WTC11 (cell line): ENCODE data around the gene CHFR.

ENCODE experiments used
- CTCF ChIP-seq: fragments of 200-600 bp; IDR thresholded peaks from 2 replicates; pipeline ENCODE4 v1.8.0; 2022; ENCODE audit warnings: antibody characterized with exemption
- FOXK1 ChIP-seq: sonication (generic); formaldehyde crosslinking; IDR thresholded peaks from 2 replicates; pipeline ENCODE4 v1.8.0; 2022; ENCODE audit warnings: mild to moderate bottlenecking, moderate library complexity, missing genetic modification reagents
- JUN ChIP-seq: sonication (generic); formaldehyde crosslinking; IDR thresholded peaks from 2 replicates; pipeline ENCODE4 v1.8.0; 2023; ENCODE audit warnings: mild to moderate bottlenecking, missing genetic modification reagents
- STAT6 ChIP-seq: sonication (generic); formaldehyde crosslinking; conservative IDR thresholded peaks from 2 replicates; pipeline ENCODE4 v1.8.1; 2023; ENCODE audit warnings: mild to moderate bottlenecking, low read depth, missing genetic modification reagents, moderate library complexity
- ZNF232 ChIP-seq: sonication (generic); formaldehyde crosslinking; IDR thresholded peaks from 2 replicates; pipeline ENCODE4 v1.8.0; 2022; ENCODE audit warnings: mild to moderate bottlenecking, missing genetic modification reagents

DNA sequence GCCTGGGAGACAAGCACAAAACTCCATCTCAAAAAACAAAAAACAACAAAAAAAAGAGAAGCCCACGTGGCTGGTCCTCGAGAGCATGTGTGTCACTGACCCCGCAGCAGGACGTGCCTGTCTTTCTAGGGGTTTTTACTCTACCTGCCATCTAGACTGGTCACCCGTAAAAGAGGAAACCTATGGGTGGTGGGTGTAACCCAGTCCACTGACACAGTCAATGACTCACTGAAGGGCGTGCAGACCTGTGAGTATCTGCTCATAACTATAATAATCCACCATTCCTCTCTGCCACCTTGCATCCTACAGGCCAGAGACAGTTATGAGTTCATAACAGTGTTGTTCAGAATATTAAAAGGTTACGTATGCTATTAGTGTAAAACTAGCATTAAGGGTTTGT, 63.4 kb downstream of the CHFR start:
- TF ChIP-seq CTCF = no peak
- TF ChIP-seq ZNF232 (CRISPR knock-in tag) = no peak
- TF ChIP-seq FOXK1 = no peak
- no peak for TF ChIP-seq JUN (CRISPR knock-in tag)
- no peak for TF ChIP-seq STAT6 (CRISPR knock-in tag)
